Measurements from ENCODE around the gene CRYBA2. TPM values are rescaled to one million over a fixed set of nuclear protein-coding genes. Genes with fewer than 3 reads are reported as not detected.

Gene CRYBA2
- total RNA-seq, 1 donor from 2014 or later, result 0.49 TPM

- TF ChIP-seq, protein P1, sequence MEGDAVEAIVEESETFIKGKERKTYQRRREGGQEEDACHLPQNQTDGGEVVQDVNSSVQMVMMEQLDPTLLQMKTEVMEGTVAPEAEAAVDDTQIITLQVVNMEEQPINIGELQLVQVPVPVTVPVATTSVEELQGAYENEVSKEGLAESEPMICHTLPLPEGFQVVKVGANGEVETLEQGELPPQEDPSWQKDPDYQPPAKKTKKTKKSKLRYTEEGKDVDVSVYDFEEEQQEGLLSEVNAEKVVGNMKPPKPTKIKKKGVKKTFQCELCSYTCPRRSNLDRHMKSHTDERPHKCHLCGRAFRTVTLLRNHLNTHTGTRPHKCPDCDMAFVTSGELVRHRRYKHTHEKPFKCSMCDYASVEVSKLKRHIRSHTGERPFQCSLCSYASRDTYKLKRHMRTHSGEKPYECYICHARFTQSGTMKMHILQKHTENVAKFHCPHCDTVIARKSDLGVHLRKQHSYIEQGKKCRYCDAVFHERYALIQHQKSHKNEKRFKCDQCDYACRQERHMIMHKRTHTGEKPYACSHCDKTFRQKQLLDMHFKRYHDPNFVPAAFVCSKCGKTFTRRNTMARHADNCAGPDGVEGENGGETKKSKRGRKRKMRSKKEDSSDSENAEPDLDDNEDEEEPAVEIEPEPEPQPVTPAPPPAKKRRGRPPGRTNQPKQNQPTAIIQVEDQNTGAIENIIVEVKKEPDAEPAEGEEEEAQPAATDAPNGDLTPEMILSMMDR (IDR thresholded peaks at IDR 0.05; ENCODE audit: partially characterized antibody, unreplicated experiment), result peak; percentile 70
- Mint-ChIP-seq H3K27ac (ENCODE audit: unreplicated experiment) (no peak overlapping the region), H3K9me3 (ENCODE audit: unreplicated experiment) (no peaks in the 10 kb centered on the region), H3K4me3 (ENCODE audit: unreplicated experiment) (peak overlapping the region; percentile 80), H3K27me3 (ENCODE audit: unreplicated experiment) (peaks cover 16% of the 10 kb centered on the region), H3K4me1 (ENCODE audit: low read depth, unreplicated experiment) (peaks cover 7% of the 10 kb centered on the region), H3K36me3 (ENCODE audit: unreplicated experiment) (no peaks in the 10 kb centered on the region)
- DNase-seq, result peak; percentile 90
These were observed 9.4 kb upstream of the CRYBA2 start for GRCh38 chr2:219002395-219003266.

DNA sequence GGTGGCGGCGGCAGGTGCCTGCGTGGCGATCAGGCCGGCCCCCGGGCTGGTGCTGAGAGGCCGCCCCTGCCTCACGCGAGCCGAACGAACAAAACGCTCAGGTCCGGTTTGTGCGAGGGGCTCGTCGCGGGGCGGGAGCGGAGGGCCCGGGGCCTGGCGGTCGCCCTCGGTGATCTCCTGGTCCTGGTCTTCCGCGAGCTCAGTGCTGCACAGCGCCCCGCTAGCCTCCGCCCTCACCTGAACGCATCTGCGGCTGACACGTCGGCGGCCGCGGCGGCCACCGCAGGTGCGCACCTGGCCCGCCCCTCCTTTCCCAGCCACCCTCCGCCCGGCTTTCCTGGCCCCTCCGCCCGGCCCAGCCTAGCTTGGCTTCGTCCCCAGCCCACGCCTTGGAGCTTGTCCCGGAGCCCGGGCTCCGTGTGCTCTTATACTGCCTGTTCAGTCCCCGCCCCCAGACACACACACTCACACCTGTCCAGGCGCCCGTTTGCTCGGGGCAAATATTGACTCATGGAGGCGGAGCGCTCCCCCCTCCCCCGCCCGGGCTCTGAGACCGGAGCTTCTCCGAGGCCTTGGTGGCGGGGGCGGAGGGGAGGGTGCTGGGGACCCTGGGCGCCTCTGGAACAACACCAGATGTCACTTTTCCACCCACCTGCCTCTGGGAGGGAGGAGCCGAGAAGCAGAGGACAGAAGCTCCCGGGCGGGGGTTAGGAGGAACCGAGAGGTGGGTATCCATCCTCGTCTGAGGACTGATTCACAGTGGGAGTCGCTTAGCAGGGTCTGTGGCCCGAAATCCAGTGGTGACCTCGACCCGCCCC is 8.6 kb upstream of the CRYBA2 start:
- DNase-seq, result peak; percentile 49
- Mint-ChIP-seq H3K27ac (ENCODE audit: unreplicated experiment) (no peak overlapping the region), H3K4me3 (ENCODE audit: unreplicated experiment) (peak overlapping the region; percentile 49), H3K27me3 (ENCODE audit: unreplicated experiment) (peaks cover 14% of the 10 kb centered on the region), H3K4me1 (ENCODE audit: low read depth, unreplicated experiment) (peaks cover 7% of the 10 kb centered on the region), H3K36me3 (ENCODE audit: unreplicated experiment) (no peaks in the 10 kb centered on the region), H3K9me3 (ENCODE audit: unreplicated experiment) (no peaks in the 10 kb centered on the region)
- TF ChIP-seq, protein P1 (IDR thresholded peaks at IDR 0.05; ENCODE audit: partially characterized antibody, unreplicated experiment), result no peak

GRCh38 chr2:219001100-219001576 is 7.9 kb upstream of the CRYBA2 start:
- Mint-ChIP-seq H3K4me1 (ENCODE audit: low read depth, unreplicated experiment) (peaks cover 7% of the 10 kb centered on the region), H3K36me3 (ENCODE audit: unreplicated experiment) (no peaks in the 10 kb centered on the region), H3K4me3 (ENCODE audit: unreplicated experiment) (peak overlapping the region; percentile 25), H3K9me3 (ENCODE audit: unreplicated experiment) (no peaks in the 10 kb centered on the region), H3K27me3 (ENCODE audit: unreplicated experiment) (peaks cover 13% of the 10 kb centered on the region), H3K27ac (ENCODE audit: unreplicated experiment) (no peak overlapping the region)
- DNase-seq, result no peak
- TF ChIP-seq, protein P1 (IDR thresholded peaks at IDR 0.05; ENCODE audit: partially characterized antibody, unreplicated experiment), result no peak

GRCh38 chr2:219000569-219000960 is 7.3 kb upstream of the CRYBA2 start:
- DNase-seq, result no peak

More at GRCh38 chr2:219000569-219000960, 7.3 kb upstream of the CRYBA2 start:
- TF ChIP-seq, protein P1 (IDR thresholded peaks at IDR 0.05; ENCODE audit: partially characterized antibody, unreplicated experiment), result no peak
- H3K36me3 Mint-ChIP-seq (ENCODE audit: unreplicated experiment), result no peaks in the 10 kb centered on the region
- H3K27me3 Mint-ChIP-seq (ENCODE audit: unreplicated experiment), result peaks cover 15% of the 10 kb centered on the region
- H3K9me3 Mint-ChIP-seq (ENCODE audit: unreplicated experiment), result no peaks in the 10 kb centered on the region
- no peak overlapping the region for H3K4me3 Mint-ChIP-seq (ENCODE audit: unreplicated experiment)
- peaks cover 7% of the 10 kb centered on the region for H3K4me1 Mint-ChIP-seq (ENCODE audit: low read depth, unreplicated experiment)
- no peak overlapping the region for H3K27ac Mint-ChIP-seq (ENCODE audit: unreplicated experiment)
